HG02981 (cell line): ENCODE results near the gene RNLS.
"Not testable (repeated sequence)": the region's sequence is repeated elsewhere in the genome, so short reads cannot be mapped to it uniquely, and the experiment has no call there.

Source experiments
- ATAC-seq: cut with Tn5 transposase; IDR thresholded peaks from one replicate; pipeline ENCODE4 v1.9.1; 2021; ENCODE audit warnings: mild to moderate bottlenecking, moderate library complexity; ENCODE audit not compliant: unreplicated experiment

The RNLS gene

GRCh38 chr10:88392222-88392621 is 190.9 kb downstream of the RNLS start:
- ATAC-seq: peak; percentile 85

GRCh38 chr10:88390041-88390440 is 193.1 kb downstream of the RNLS start:
- ATAC-seq: no peak

- no peak for ATAC-seq
Measured at GRCh38 chr10:88389456-88389855, 193.7 kb downstream of the RNLS start.

- no peak for ATAC-seq
Measured at GRCh38 chr10:88388324-88388723, 194.8 kb downstream of the RNLS start.

GRCh38 chr10:88386821-88387773 is 196.0 kb downstream of the RNLS start:
- peak; percentile 42 for ATAC-seq

GRCh38 chr10:88386204-88386788 is 196.8 kb downstream of the RNLS start:
- ATAC-seq: peak; percentile 30

- ATAC-seq: peak; percentile 67
Measured at GRCh38 chr10:88385601-88386203, 197.4 kb downstream of the RNLS start.

- no peak for ATAC-seq
Measured at GRCh38 chr10:88383276-88383675, 199.8 kb downstream of the RNLS start.

GRCh38 chr10:88382699-88383098 is 200.4 kb downstream of the RNLS start:
- ATAC-seq: no peak

GRCh38 chr10:88379575-88379974 is 203.5 kb downstream of the RNLS start:
- ATAC-seq: no peak

- ATAC-seq: no peak
Measured at GRCh38 chr10:88377510-88377909, 205.6 kb downstream of the RNLS start.

- no peak for ATAC-seq
Measured at GRCh38 chr10:88374392-88375175, 208.5 kb downstream of the RNLS start.

GRCh38 chr10:88372881-88373592 is 210.1 kb downstream of the RNLS start:
- ATAC-seq: no peak

- ATAC-seq: no peak
Measured at GRCh38 chr10:88372051-88372715, 210.9 kb downstream of the RNLS start.

- no peak for ATAC-seq
Measured at GRCh38 chr10:88370713-88371112, 212.4 kb downstream of the RNLS start.

GRCh38 chr10:88366772-88367171 is 216.3 kb downstream of the RNLS start:
- ATAC-seq: no peak

GRCh38 chr10:88361995-88362807 is 220.9 kb downstream of the RNLS start:
- ATAC-seq: no peak

GRCh38 chr10:88361494-88361893 is 221.6 kb downstream of the RNLS start:
- no peak for ATAC-seq

GRCh38 chr10:88355750-88356149 is 227.4 kb downstream of the RNLS start:
- ATAC-seq: not testable (repeated sequence)
